Measurements from ENCODE around the gene LY6G6C. TPM values are rescaled to one million over a fixed set of nuclear protein-coding genes. Genes with fewer than 3 reads are reported as not detected.

LY6G6C gene
- total and polyA plus RNA-seq, 2 of the 4 experiments (the other 2 are of a cell fraction): not detected

DNA sequence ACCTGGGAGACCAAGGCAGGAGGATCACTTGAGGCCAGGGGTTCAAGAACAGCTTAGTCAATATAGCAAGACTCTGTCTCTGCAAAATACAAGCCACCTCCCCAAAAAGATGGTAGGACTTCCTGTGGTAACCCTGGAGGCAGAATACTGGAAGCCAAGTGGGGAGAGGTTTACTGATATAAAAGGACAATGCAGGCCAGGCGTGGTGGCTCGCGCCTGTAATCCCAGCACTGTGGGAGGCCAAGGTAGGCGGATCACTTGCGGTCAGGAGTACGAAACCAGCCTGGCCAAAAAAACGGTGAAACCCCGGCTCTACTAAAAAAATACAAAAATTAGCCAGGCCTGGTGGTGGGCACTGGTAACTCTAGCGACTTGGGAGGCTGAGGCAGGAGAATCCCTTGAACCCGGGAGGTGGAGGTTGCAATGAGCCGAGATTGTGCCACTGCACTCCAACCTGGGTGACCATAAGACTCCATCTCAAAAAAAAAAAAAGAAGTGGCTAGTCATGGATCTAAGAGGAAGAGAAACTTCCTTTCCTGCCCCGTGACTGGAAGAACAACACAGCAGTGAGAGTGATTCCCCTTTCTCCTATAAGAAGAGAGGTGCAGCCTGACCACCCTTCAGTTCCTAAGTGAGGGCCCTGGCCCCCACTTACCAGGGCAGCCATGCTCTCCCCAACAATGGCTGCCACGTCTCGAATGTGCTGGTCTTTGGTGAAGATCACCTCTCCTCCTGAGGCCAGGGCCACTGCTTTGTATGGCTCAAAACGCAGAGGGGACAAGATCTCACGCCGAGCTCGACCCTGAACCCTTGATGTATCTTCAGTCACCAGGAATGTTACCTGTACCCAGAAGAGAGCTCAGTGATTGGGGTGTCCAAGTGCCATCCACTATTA, 47.1 kb upstream of the LY6G6C start:
- BruUV-seq (replicated peaks): no TSS peak
- Histone ChIP-seq H3K36me3 (ENCODE audit: control insufficient read depth, insufficient read depth, low read length) (no peaks in the 10 kb centered on the region), H3K4me1 (ENCODE audit: control insufficient read depth, insufficient read depth, low read length) (peaks cover 1% of the 10 kb centered on the region; the same call in 1 of the 2 replicates), H2BK120ac (ENCODE audit: low read depth, low read length) (no peak overlapping the region), H2AK5ac (ENCODE audit: low read depth, low read length) (no peak overlapping the region), H3K4me3 (ENCODE audit: insufficient read depth, low read depth, low read length) (no peak overlapping the region), H3K9me3 (ENCODE audit: control insufficient read depth, insufficient read depth, low read length) (no peaks in the 10 kb centered on the region), H3K9ac (ENCODE audit: low read depth, low read length) (no peak overlapping the region), H2AK9ac (replicated peaks; ENCODE audit: low read depth, low read length, poor library complexity) (no peak overlapping the region), H2BK20ac (ENCODE audit: low read depth, low read length) (no peak overlapping the region), H3K27me3 (ENCODE audit: control insufficient read depth, insufficient read depth, low read length) (no peaks in the 10 kb centered on the region), H3K56ac (ENCODE audit: extremely low read depth, insufficient read depth, low read length) (no peak overlapping the region), H2AFZ (replicated peaks; ENCODE audit: low read length, poor library complexity) (no peak overlapping the region), H4K8ac (ENCODE audit: low read depth in 2 of 2, low read length in 2 of 2) (no peak overlapping the region), H4K20me1 (ENCODE audit: insufficient read depth, low read length) (no peaks in the 10 kb centered on the region), H4K5ac (ENCODE audit: low read depth, low read length) (no peak overlapping the region), H3K4ac (ENCODE audit: low read depth, low read length) (no peak overlapping the region), H3K23ac (ENCODE audit: low read depth, low read length) (no peak overlapping the region), H3K79me1 (ENCODE audit: low read depth in 1 of 2, low read length in 2 of 2) (no peaks in the 10 kb centered on the region), H3K18ac (ENCODE audit: low read depth, low read length) (no peak overlapping the region), H4K91ac (ENCODE audit: insufficient read depth, low read depth, low read length) (no peak overlapping the region), H2BK5ac (ENCODE audit: low read depth, low read length, poor library complexity, severe bottlenecking) (no peak overlapping the region), H3K27ac (ENCODE audit: insufficient read depth, low read length) (no peak overlapping the region), H3K9me1 (ENCODE audit: insufficient read depth, low read length) (peaks cover 6% of the 10 kb centered on the region), H3K4me2 (ENCODE audit: low read depth, low read length) (no peak overlapping the region), H3K14ac (replicated peaks; ENCODE audit: low read depth, low read length) (no peak overlapping the region), H2BK15ac (ENCODE audit: low read depth, low read length) (no peak overlapping the region)
- dilution Hi-C loops (cut with HindIII; ENCODE audit: low sequenced_read_pairs, unreplicated experiment): no loop called here
- DNase-seq (no peak), ATAC-seq (ENCODE audit: low read depth) (no peak)
- ChIA-PET CTCF (interaction anchor here (1.3 to 1.6 kb wide), 2 partner anchors 16 to 18 kb away, joined by 3 to 5 read pairs; no protein-coding TSS in a partner anchor), POLR2A (ENCODE audit: unreplicated experiment) (no interaction called here)
- intact Hi-C loops (cut with micrococcal nuclease): no loop called here
- 87% methylated on average over 9 of the region's 18 CpGs; no CpG with 5 or more reads in 1 of the 2 experiments for WGBS, 2 experiments (ENCODE audit: extremely low coverage in 2 of 2, insufficient read length in 1 of 2)
- in situ Hi-C loops (cut with MboI; ENCODE audit: low sequenced_read_pairs): no loop called here
- TF ChIP-seq CHD1 (IDR thresholded peaks at IDR 0.05; ENCODE audit: low read depth, low read length) (no peak), FOS (IDR thresholded peaks at IDR 0.05; ENCODE audit: low read depth, low read length) (no peak), NFE2L2 (IDR thresholded peaks at IDR 0.05; ENCODE audit: low read depth, low read length) (no peak)
